GM12878 (cell line): Measurements from ENCODE around the gene HERC5. TPM values are rescaled to one million over a fixed set of nuclear protein-coding genes. Genes with fewer than 3 reads are reported as not detected.

ENCODE experiments used
- ATAC-seq: fragments of 200-7000 bp; cut with Tn5 transposase; 3 replicates; pipeline ENCODE4 v1.9.1; 2020; ENCODE audit warnings: mild to moderate bottlenecking, moderate library complexity
- BruUV-seq: library from RNA; stranded (reverse); fragments of 400-500 nt; replicated peaks from 2 replicates; lab custom pipeline; 2021; lab: Mats Ljungman, UMichigan
- CTCF ChIA-PET: fragments of 300-600 bp; sonication (Branson Sonifier 250); formaldehyde crosslinking; extraction: SDS; loops from one replicate; lab custom pipeline; 2021; ENCODE audit warnings: inconsistent platforms; lab: Yijun Ruan, JAX
- POLR2A ChIA-PET: fragments of 350-600 bp; formaldehyde crosslinking; extraction: SDS; loops from one replicate; lab custom pipeline; 2021; ENCODE audit warnings: inconsistent platforms; lab: Charles Lee
- RAD21 ChIA-PET: fragments of 300-600 bp; sonication (Branson Sonifier 250); formaldehyde crosslinking; loops from one replicate; lab custom pipeline; 2023; ENCODE audit warnings: antibody characterized with exemption; ENCODE audit not compliant: unreplicated experiment; lab: Charles Lee
- SMC1A ChIA-PET: fragments of 300-600 bp; sonication (Branson Sonifier 250); formaldehyde crosslinking; loops from one replicate; lab custom pipeline; 2023; ENCODE audit not compliant: unreplicated experiment, uncharacterized antibody; lab: Charles Lee
- DNase-seq: peaks from one replicate; pipeline ENCODE4 v3.0.0-alpha.2; 2011; ENCODE audit warnings: low read depth, low spot score
- FAIRE-seq: peaks from 3 replicates; lab custom pipeline; 2011; peaks lifted over from hg19 to GRCh38; lab: Jason Lieb, UNC
- H2AFZ ChIP-seq: 2 replicates; pipeline ENCODE4 v1.6.0; 2011; ENCODE audit warnings: low read depth, low read length, control low read depth; ENCODE audit not compliant: control insufficient read depth
- H3K27ac ChIP-seq: 2 replicates; pipeline ENCODE4 v1.5.1; 2011; ENCODE audit warnings: control low read depth; ENCODE audit not compliant: control insufficient read depth, insufficient read depth
- H3K27me3 ChIP-seq, 2 experiments: replicated peaks in 1 of 2; 2 replicates each; pipeline versions ENCODE4 v1.6.0 to v1.6.1; 2011; ENCODE audit warnings: low read length in 1 of 2; ENCODE audit not compliant: control insufficient read depth in 2 of 2, insufficient read depth in 2 of 2
- H3K36me3 ChIP-seq, 2 experiments: 2 replicates each; pipeline ENCODE4 v1.5.1; 2011; ENCODE audit warnings: low read length in 1 of 2; ENCODE audit not compliant: control insufficient read depth in 2 of 2, insufficient read depth in 2 of 2
- H3K4me1 ChIP-seq: 2 replicates; pipeline ENCODE4 v1.6.1; 2011; ENCODE audit warnings: mild to moderate bottlenecking, low read length, moderate library complexity, mixed read lengths; ENCODE audit not compliant: control insufficient read depth, insufficient read depth
- H3K4me2 ChIP-seq: 2 replicates; pipeline ENCODE4 v1.6.0; 2011; ENCODE audit warnings: control low read depth; ENCODE audit not compliant: control insufficient read depth, insufficient read depth
- H3K4me3 ChIP-seq: fragments of 200-600 bp; sonication (generic); 2 replicates; pipeline ENCODE4 v1.5.1; 2016
- H3K79me2 ChIP-seq: 2 replicates; pipeline ENCODE4 v1.6.0; 2011; ENCODE audit warnings: low read length; ENCODE audit not compliant: control insufficient read depth, insufficient read depth
- H3K9ac ChIP-seq: 2 replicates; pipeline ENCODE4 v1.8.0; 2011; ENCODE audit warnings: low read length, control low read depth, mixed read lengths; ENCODE audit not compliant: control insufficient read depth, insufficient read depth
- H3K9me3 ChIP-seq: replicated peaks from 3 replicates; pipeline ENCODE4 v1.5.1; 2011; ENCODE audit warnings: mild to moderate bottlenecking, low read length; ENCODE audit not compliant: control insufficient read depth, insufficient read depth
- H4K20me1 ChIP-seq: 2 replicates; pipeline ENCODE4 v1.6.0; 2011; ENCODE audit not compliant: control insufficient read depth, insufficient read depth
- JUNB ChIP-seq: IDR thresholded peaks from 2 replicates; pipeline ENCODE4 v1.6.1; 2016; ENCODE audit warnings: antibody characterized with exemption, mild to moderate bottlenecking
- MEF2A ChIP-seq: IDR thresholded peaks from 2 replicates; pipeline ENCODE4 v1.6.1; 2011; ENCODE audit warnings: low read depth, mild to moderate bottlenecking, low read length, moderate library complexity; ENCODE audit not compliant: insufficient read depth
- MTA3 ChIP-seq: IDR thresholded peaks from 2 replicates; pipeline ENCODE4 v1.6.1; 2012; ENCODE audit warnings: low read length, inconsistent platforms, borderline replicate concordance
- RAD21 ChIP-seq: IDR thresholded peaks from 2 replicates; pipeline ENCODE4 v1.6.1; 2011; ENCODE audit warnings: mild to moderate bottlenecking, low read depth, low read length, moderate library complexity; ENCODE audit not compliant: insufficient read depth
- RFX5 ChIP-seq: IDR thresholded peaks from 2 replicates; pipeline ENCODE4 v1.6.1; 2011; ENCODE audit warnings: low read depth, low read length, improper control_type of control experiment
- STAT3 ChIP-seq: IDR thresholded peaks from 2 replicates; pipeline ENCODE4 v1.6.1; 2011; ENCODE audit warnings: low read depth, low read length, improper control_type of control experiment
- TAF1 ChIP-seq: IDR thresholded peaks from 2 replicates; pipeline ENCODE4 v1.6.1; 2011; ENCODE audit warnings: mild to moderate bottlenecking, low read depth, low read length, borderline replicate concordance
- ZBTB33 ChIP-seq: fragments of 450-650 bp; IDR thresholded peaks from 2 replicates; pipeline ENCODE4 v1.6.1; 2017; ENCODE audit warnings: mild to moderate bottlenecking
- ZNF217 ChIP-seq: fragments of 450-650 bp; IDR thresholded peaks from 2 replicates; pipeline ENCODE4 v1.6.1; 2017; ENCODE audit warnings: antibody characterized with exemption, mild to moderate bottlenecking
- ZSCAN29 ChIP-seq: fragments of 450-650 bp; IDR thresholded peaks from 2 replicates; pipeline ENCODE4 v1.6.1; 2017; ENCODE audit warnings: mild to moderate bottlenecking, moderate library complexity
- WGBS: methylation state at CpG from one replicate; pipeline ENCODE4 v1.1.6; 2016; ENCODE audit warnings: low lambda C conversion rate; ENCODE audit not compliant: insufficient replicate concordance, insufficient coverage; ENCODE audit errors: missing lambda C conversion rate; 5-methylcytosine and 5-hydroxymethylcytosine counted together
- in situ Hi-C: fragments of 300-500 bp; cut with MboI; formaldehyde crosslinking; loops from 9 replicates; pipeline ENCODE4 v1.14.3; 2018; ENCODE audit warnings: mixed read lengths
- intact Hi-C: fragments of 100-400 bp; cut with micrococcal nuclease; formaldehyde crosslinking; loops from one replicate; pipeline ENCODE4 v1.14.2; 2022; ENCODE audit not compliant: unreplicated experiment
- polyA plus RNA-seq, 11 experiments: library from polyadenylated mRNA; depleted of rRNA in 4 of 11; unstranded in 6 of 11; stranded (reverse) in 5 of 11; fragments of >200 nt; fragmentation: Nextera tagmentation in 4 of 11; fragmentation: Illumina TruSeq in 1 of 11; extraction: Ambion mirVana in 4 of 11; extraction: Trizol in 1 of 11; gene quantifications; 1 replicate in 1 of 11; 2 replicates in 10 of 11; pipeline versions ENCODE4 v1.2.1 to v1.2.3, GENCODE V29; 2011 to 2016; ENCODE audit warnings: inconsistent platforms in 2 of 11, missing spikeins in 2 of 11, low read depth in 1 of 11
- total RNA-seq, 4 experiments: library from RNA; depleted of rRNA in 3 of 4; stranded (reverse); fragments of >200 nt in 3 of 4; fragmentation: Illumina TruSeq in 1 of 4; extraction: Trizol in 1 of 4; gene quantifications; 2 replicates each; pipeline versions ENCODE4 v1.2.1 to v1.2.3, GENCODE V29; 2013 to 2021
- TF ChIP-seq, protein P1 (sequence below): fragments of 450-650 bp; IDR thresholded peaks from 2 replicates; pipeline ENCODE4 v1.6.1; 2018; ENCODE audit warnings: mild to moderate bottlenecking, low read depth, moderate library complexity; ENCODE audit not compliant: partially characterized antibody
- TF ChIP-seq, protein P2 (sequence below): fragments of 150-350 bp; IDR thresholded peaks from 2 replicates; pipeline ENCODE4 v1.6.1; 2016; ENCODE audit warnings: low read depth, low read length

Gene HERC5
- total and polyA plus RNA-seq, 10 of the 15 experiments (the other 5 are each of a cell fraction or from before 2014, with no cell fraction given) = 12.5 to 60.7 (median 25.1) TPM

DNA sequence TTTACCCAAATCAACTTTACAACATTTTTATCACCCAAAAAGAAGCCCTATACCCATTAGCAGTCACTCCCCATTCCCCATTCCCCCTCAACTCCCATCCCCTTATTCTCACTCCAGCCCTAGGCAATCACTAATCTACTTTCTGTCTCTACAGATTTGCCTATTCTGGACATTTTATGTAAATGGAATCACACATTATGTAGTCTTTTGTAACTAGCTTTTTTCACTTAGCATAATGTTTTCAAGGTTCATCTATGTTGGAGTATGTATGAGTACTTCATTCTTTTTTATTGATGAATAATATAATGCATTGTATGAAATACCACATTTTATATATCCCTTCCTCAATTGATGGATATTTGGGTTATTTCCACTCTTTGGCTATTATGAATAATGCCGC lies 36.1 kb upstream of the HERC5 start (continued):
- no peak for TF ChIP-seq ZSCAN29

GRCh38 chr4:88422403-88422802 lies 34.5 kb upstream of the HERC5 start:
- Histone ChIP-seq H2AFZ (no peak overlapping the region), H3K36me3 (no peaks in the 10 kb centered on the region), H3K9ac (no peak overlapping the region), H3K4me1 (peaks cover 6% of the 10 kb centered on the region; the same call in 1 of the 2 replicates), H3K79me2 (no peaks in the 10 kb centered on the region), H3K27ac (no peak overlapping the region), H3K9me3 (no peaks in the 10 kb centered on the region; the same call in 2 of the 3 replicates), H3K27me3 (no peaks in the 10 kb centered on the region), H4K20me1 (no peaks in the 10 kb centered on the region), H3K4me2 (no peak overlapping the region), H3K4me3 (no peak overlapping the region)
- in situ Hi-C loops (no loop called here), intact Hi-C loops (no loop called here)
- DNase-seq (no peak), FAIRE-seq (no peak), ATAC-seq (no peak)
- ChIA-PET CTCF (no interaction called here), RAD21 (no interaction called here), POLR2A (no interaction called here), SMC1A (interaction anchor here (0.9 to 1.0 kb wide), 2 partner anchors 9 to 32 kb away, joined by 3 to 5 read pairs; no protein-coding TSS in a partner anchor)
- BruUV-seq = no TSS peak
- 100% methylated on average over 2 of the region's 2 CpGs for WGBS
- TF ChIP-seq MTA3 = no peak
- no peak for TF ChIP-seq RFX5
- no peak for TF ChIP-seq TAF1
- no peak for TF ChIP-seq RAD21
- TF ChIP-seq JUNB = no peak
- TF ChIP-seq MEF2A = no peak
- no peak for TF ChIP-seq ZNF217
- TF ChIP-seq STAT3 = no peak
- TF ChIP-seq, protein P1, sequence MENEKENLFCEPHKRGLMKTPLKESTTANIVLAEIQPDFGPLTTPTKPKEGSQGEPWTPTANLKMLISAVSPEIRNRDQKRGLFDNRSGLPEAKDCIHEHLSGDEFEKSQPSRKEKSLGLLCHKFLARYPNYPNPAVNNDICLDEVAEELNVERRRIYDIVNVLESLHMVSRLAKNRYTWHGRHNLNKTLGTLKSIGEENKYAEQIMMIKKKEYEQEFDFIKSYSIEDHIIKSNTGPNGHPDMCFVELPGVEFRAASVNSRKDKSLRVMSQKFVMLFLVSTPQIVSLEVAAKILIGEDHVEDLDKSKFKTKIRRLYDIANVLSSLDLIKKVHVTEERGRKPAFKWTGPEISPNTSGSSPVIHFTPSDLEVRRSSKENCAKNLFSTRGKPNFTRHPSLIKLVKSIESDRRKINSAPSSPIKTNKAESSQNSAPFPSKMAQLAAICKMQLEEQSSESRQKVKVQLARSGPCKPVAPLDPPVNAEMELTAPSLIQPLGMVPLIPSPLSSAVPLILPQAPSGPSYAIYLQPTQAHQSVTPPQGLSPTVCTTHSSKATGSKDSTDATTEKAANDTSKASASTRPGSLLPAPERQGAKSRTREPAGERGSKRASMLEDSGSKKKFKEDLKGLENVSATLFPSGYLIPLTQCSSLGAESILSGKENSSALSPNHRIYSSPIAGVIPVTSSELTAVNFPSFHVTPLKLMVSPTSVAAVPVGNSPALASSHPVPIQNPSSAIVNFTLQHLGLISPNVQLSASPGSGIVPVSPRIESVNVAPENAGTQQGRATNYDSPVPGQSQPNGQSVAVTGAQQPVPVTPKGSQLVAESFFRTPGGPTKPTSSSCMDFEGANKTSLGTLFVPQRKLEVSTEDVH = no peak
- no peak for TF ChIP-seq ZBTB33
- TF ChIP-seq, protein P2, sequence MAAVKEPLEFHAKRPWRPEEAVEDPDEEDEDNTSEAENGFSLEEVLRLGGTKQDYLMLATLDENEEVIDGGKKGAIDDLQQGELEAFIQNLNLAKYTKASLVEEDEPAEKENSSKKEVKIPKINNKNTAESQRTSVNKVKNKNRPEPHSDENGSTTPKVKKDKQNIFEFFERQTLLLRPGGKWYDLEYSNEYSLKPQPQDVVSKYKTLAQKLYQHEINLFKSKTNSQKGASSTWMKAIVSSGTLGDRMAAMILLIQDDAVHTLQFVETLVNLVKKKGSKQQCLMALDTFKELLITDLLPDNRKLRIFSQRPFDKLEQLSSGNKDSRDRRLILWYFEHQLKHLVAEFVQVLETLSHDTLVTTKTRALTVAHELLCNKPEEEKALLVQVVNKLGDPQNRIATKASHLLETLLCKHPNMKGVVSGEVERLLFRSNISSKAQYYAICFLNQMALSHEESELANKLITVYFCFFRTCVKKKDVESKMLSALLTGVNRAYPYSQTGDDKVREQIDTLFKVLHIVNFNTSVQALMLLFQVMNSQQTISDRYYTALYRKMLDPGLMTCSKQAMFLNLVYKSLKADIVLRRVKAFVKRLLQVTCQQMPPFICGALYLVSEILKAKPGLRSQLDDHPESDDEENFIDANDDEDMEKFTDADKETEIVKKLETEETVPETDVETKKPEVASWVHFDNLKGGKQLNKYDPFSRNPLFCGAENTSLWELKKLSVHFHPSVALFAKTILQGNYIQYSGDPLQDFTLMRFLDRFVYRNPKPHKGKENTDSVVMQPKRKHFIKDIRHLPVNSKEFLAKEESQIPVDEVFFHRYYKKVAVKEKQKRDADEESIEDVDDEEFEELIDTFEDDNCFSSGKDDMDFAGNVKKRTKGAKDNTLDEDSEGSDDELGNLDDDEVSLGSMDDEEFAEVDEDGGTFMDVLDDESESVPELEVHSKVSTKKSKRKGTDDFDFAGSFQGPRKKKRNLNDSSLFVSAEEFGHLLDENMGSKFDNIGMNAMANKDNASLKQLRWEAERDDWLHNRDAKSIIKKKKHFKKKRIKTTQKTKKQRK = no peak
